Central memory CD4-positive, alpha-beta T cell (primary cell): ENCODE measurements around the gene UBASH3B.
"Not testable (repeated sequence)": the region's sequence is repeated elsewhere in the genome, so short reads cannot be mapped to it uniquely, and the experiment has no call there.

Experiments used
- DNase-seq: peaks from one replicate; pipeline ENCODE4 v3.0.0; 2022

UBASH3B gene

GRCh38 chr11:122711362-122711761 is 55.8 kb downstream of the UBASH3B start:
- DNase-seq: no peak

DNA sequence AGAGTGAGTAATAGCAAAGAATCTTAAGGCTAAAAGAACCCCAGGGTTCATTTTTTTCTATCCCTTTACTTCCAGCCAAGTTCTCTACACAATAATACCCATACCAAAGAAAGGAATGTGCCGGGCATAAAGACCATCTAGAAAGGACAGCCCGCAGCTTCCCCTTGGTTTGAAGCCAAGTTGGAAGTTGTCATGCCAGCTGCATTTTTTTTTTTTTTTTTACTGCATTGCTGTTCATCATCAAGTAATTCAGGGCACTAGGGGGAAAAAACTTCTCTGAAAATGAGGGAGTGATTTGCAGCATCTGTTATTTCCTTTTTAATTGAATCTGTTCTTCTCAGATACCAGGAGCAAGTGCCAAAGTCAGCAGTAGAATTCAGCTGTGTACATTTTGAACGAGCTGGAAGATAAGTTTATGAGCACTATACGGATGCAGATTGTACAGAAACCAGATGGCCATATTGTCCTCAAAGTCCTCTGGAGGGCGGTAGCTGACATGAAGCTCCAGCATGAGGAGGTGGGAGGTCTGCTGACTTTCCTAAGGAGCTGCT is 56.4 kb downstream of the UBASH3B start:
- no peak for DNase-seq

DNA sequence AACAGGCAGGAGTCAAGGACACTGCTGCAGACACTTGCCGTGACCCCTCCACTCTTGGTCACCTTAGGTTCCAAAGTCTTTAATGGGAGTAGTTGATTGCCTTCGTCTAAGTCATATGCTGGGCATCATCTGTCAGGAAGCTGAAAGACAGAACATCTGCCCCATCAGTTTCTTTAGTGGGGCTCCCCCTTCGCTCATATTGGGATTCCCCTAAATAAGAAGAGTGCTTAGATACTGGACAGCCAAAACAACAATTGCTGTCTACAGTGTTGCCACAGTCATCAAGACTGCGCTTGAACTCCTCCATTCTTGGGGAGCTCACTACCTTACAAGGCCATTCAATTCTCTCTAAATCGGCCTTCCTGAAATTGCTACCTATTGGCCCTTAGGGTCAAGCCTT is 58.5 kb downstream of the UBASH3B start:
- DNase-seq: no peak

- DNase-seq: no peak
Measured at GRCh38 chr11:122714484-122714883, 59.0 kb downstream of the UBASH3B start.

- no peak for DNase-seq
Measured at GRCh38 chr11:122715548-122716440, 60.3 kb downstream of the UBASH3B start.

DNA sequence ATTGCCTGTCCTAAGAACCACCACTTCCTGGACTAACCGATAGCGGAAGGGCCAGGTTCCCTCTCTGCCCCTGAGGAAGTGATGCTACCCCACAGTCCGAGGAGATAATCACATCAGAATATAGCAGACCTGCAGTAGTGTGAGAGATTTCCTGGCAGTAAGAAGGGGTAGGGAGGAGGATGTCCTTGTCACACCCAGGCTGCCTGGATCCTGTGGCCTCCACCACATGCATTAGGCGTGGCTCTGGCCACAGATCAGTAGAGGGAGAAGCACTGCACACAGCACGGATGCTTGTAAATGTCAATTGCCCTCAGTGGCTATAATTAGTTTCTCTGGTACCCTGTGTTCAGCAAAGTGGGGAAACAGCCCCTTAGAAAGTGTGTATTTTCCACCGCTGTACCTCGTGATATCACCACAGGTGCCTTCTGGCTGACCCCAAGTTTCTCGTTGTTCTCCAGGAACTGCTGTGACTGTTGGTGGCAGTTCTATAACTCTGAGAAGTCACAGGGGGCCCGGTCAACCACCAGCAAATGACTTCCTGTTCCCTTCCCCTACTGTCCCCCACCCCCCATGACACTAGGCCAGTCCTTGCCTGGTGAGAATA is 61.8 kb downstream of the UBASH3B start:
- no peak for DNase-seq

DNA sequence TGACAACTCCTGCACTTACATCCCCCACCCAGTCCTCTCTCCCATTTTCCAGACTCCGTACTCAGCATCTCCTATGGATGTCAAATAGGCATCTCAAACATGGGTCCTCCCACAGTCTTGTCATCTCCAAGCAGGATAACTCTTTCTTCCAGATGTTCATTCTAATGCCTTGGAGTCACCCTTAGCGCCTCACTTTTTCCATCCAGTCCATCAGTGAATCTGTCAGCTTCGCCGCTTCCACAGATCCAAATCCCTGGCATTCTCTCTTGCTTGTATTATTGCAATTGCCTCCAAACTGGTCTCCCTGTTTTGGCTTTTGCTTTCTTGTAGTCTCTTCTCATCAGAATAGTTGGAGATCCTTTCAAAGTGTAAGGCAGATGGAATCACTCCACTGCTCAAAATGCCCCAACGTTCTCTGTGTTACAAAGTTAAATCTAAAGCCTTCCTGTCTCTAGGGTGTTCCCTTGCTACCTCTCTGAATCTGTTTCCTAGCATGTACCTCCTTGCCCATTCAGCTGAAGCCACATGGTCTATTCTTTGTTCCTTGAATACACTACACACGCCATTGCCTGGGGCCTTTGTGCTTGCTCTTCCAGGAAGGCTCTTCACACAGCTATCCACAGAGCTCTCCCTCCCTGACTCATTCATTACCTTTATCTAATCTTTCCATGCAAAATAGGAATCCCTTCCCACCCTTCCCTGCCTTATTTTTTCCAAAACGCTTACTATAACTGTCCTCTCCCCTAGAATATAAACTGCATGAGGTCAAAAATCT is 64.8 kb downstream of the UBASH3B start:
- DNase-seq: no peak

GRCh38 chr11:122721201-122721963 is 65.9 kb downstream of the UBASH3B start:
- DNase-seq: no peak

GRCh38 chr11:122721964-122722266 is 66.4 kb downstream of the UBASH3B start:
- peak; percentile 11 for DNase-seq

DNA sequence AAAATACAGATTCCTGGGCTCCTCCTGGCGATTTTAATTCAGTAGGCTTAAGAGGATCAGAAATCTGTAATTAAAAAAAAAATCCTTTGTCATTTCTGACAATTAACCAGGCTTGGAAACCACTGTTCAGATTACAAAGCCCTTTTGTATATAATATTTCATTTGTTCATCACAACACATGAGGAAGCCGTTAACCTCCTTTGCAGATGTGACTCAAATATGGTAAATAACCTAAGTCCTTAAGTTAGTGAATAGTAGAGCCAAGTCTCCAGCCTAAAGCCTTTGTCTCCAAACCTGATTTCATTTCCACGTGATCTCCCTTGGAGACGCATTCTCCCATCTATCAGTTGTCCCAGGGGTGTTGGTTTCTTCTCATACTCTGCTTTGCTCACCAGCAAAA is 67.6 kb downstream of the UBASH3B start:
- DNase-seq: no peak

- DNase-seq: no peak
Measured at GRCh38 chr11:122723576-122723975, 68.1 kb downstream of the UBASH3B start.

DNA sequence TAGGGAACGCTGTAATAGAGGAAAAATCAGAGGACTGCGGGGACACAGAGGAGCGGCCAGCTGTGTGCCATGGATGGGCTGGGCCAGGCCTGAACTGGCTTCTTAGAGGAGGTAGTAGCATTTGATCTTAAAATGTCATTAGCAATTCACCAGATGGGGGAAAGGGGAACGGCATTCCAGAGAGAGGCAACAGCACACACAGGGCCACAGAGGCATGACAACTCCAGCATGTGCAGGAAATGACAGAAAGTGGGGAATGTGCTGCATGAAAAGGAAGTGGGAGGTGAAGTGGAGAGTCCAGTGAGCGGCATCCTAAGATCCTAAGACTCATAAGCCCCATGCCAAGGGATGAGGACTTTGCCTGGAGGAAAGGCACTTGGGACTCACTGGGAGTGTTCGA is 69.0 kb downstream of the UBASH3B start:
- DNase-seq: no peak

GRCh38 chr11:122726028-122726427 is 70.5 kb downstream of the UBASH3B start:
- no peak for DNase-seq

- DNase-seq: peak; percentile 40
Measured at GRCh38 chr11:122727101-122727929, 71.8 kb downstream of the UBASH3B start.

GRCh38 chr11:122728561-122728960 is 73.0 kb downstream of the UBASH3B start:
- DNase-seq: no peak

DNA sequence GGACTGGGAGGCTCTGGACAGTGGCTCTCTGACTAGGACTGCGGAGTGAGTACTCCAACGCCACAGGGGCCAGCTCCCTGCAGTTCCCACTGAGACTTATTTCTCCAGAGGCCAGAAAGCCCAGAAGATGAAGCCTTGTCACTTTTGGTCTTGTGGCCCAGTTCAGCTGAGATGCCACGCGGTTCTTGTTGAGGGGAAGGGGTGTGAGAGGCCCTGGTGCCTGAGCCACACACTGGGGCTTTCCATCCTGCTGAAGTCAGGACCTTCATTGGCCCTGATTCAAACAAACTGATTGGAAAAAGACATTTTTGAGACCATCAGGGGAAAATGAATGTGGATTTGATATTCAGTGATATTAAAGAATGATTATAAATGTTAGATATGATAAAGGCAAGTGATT is 73.6 kb downstream of the UBASH3B start:
- no peak for DNase-seq

DNA sequence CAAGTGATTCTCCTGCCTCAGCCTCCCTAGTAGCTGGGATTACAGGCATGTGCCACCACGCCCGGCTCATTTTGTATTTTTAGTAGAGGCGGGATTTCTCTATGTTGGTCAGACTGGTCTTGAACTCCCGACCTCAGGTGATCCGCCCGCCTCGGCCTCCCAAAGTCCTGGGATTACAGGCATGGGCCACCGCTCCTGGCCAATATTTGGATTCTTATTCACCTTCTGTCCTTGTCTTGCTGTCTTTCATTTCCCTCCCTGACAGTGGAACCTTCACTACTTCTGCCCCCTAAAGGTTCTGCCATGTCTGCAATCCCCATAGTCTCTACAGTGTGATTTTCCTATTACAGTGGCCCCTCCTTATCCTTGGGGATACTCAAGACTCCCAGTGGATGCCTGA is 75.2 kb downstream of the UBASH3B start:
- DNase-seq: not testable (repeated sequence)

DNA sequence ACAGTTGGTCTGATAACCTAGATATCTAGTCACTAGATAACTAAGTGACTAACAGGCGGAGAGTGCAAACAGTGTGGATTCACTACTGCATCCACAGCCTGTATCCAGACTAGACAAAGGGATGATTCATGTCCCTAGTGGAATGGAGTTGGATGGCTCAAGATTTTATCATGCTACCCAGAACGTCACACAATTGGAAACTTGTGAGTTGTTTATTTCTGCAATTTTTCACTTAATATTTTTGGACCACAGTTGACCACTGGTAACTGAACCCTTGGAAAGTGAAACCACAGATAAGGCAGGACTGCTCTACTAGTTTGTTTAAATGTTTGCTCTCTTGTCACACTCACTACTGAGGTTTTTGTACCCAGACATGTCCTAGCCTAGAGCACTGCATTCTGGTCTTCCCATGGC is 76.0 kb downstream of the UBASH3B start:
- no peak for DNase-seq

DNA sequence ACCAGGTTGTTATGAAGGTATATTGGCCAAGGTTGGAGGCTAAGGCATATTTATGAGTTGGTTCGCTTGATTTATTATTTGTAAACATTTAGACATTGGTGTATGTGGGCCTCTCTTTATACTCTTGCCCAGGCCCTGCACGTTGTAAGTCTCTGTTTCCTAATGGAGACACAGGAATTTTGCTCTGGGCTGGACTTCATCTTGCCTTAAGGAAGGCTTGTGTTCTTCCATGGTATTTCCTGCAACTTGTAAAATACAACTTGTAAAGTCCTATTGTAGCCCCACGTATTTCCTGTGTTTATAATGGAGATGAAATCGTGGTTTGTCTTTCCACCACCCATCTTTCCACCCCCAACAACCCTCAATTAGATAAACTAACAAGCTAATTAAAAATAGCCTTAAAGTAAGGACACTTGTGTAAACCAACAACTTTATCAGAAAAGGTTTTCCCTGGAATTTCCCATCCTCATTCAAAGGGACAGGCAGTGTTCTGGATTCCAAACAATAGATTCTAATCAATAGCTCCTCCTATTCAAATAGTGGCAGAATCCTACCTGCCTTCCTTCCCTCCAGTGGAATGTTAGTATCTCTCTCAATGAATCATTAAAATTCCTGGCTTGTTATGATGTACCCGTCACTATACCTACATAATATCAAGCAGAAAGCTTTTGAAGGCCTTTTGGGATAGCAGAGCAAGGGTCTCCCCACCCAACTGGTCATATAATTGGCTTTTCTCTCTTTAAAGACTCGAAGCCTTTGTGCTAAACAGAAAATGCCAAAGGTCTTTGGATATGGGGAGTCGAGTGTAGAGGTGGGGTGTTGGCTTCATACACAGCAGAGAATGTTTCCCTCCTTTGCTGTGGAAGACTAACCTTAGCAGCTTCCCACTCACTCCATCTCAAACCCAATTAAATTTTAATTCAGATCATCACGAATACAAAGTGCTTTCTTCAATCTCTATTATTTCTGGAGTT is 77.1 kb downstream of the UBASH3B start:
- DNase-seq: no peak

DNA sequence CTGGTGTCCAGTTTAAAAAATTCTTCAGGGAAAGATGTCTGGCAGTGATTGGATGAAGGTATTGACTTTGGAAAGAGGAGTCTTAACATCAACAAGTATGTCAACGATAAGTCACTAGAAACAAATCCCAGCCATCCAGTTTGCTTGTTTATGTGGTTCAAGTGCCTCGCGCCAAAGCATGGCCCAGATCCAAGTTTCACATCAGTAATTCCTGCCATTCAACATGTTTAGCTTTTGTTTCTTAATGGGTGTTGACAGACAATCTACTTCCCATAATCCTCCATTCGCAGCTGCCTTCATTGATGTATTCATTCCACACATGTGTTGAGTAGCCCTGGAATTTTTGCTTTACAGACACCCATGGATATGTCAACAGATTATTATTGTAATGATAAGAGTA is 77.8 kb downstream of the UBASH3B start:
- no peak for DNase-seq
